K562 (cell line): ENCODE measurements around the gene RAB40B. TPM values are rescaled to one million over a fixed set of nuclear protein-coding genes. Genes with fewer than 3 reads are reported as not detected.

Experiments used
- ATAC-seq: fragments of 200-7000 bp; cut with Tn5 transposase; 3 replicates; pipeline ENCODE4 v1.9.1; 2020; ENCODE audit warnings: moderate library complexity
- BruUV-seq: library from RNA; stranded (reverse); fragments of 400-500 nt; replicated peaks from 2 replicates; lab custom pipeline; 2021; lab: Mats Ljungman, UMichigan
- CTCF ChIA-PET: fragments of 300-600 bp; formaldehyde crosslinking; extraction: SDS; loops from one replicate; lab custom pipeline; 2021; ENCODE audit warnings: low intra/inter-chr PET ratio; lab: Yijun Ruan, JAX
- POLR2A ChIA-PET: fragments of 300-600, 350-650 bp; sonication (Branson Sonifier 250); formaldehyde crosslinking; extraction: SDS; loops from one replicate; lab custom pipeline; 2021; ENCODE audit warnings: antibody characterized with exemption, inconsistent platforms; lab: Yijun Ruan, JAX
- DNase-seq, 4 experiments: peaks; one replicate each; pipeline versions ENCODE4 v3.0.0 to v3.0.0-alpha.2; 2011 to 2018; ENCODE audit warnings: low spot score in 3 of 4, mixed read lengths in 3 of 4; ENCODE audit errors: extremely low read depth in 1 of 4
- FAIRE-seq: peaks from 2 replicates; lab custom pipeline; 2011; peaks lifted over from hg19 to GRCh38; lab: Jason Lieb, UNC
- H2AFZ ChIP-seq: 2 replicates; pipeline ENCODE4 v1.6.0; 2011; ENCODE audit warnings: low read depth, low read length, control low read depth, inconsistent platforms
- H3K27ac ChIP-seq: fragments of 200-600 bp; 3 replicates; pipeline ENCODE4 v1.8.0; 2011; ENCODE audit warnings: low read depth, mild to moderate bottlenecking, control low read depth, inconsistent platforms, low read length, moderate library complexity, mixed read lengths; ENCODE audit errors: extremely low read depth
- H3K27me3 ChIP-seq, 2 experiments: fragments of 300-600 bp in 1 of 2; 2 replicates in 1 of 2; 3 replicates in 1 of 2; pipeline versions ENCODE4 v1.6.0 to v1.8.0; 2011; ENCODE audit warnings: inconsistent platforms in 2 of 2, low read length in 2 of 2, mild to moderate bottlenecking in 1 of 2, mixed read lengths in 1 of 2, moderate library complexity in 1 of 2; ENCODE audit not compliant: control insufficient read depth in 2 of 2, insufficient read depth in 2 of 2
- H3K36me3 ChIP-seq: fragments of 300-600 bp; 3 replicates; pipeline ENCODE4 v1.8.0; 2011; ENCODE audit warnings: mild to moderate bottlenecking, low read length, inconsistent platforms; ENCODE audit not compliant: control insufficient read depth, insufficient read depth
- H3K4me1 ChIP-seq, 2 experiments: fragments of 200-600 bp in 1 of 2; replicated peaks in 1 of 2; 2 replicates in 1 of 2; 3 replicates in 1 of 2; pipeline versions ENCODE4 v1.5.1 to v1.8.0; 2011; ENCODE audit warnings: inconsistent platforms in 2 of 2, low read length in 2 of 2, mild to moderate bottlenecking in 1 of 2, mixed read lengths in 1 of 2, moderate library complexity in 1 of 2; ENCODE audit not compliant: control insufficient read depth in 2 of 2, insufficient read depth in 2 of 2
- H3K4me2 ChIP-seq: 2 replicates; pipeline ENCODE4 v1.6.1; 2011; ENCODE audit warnings: low read length, control low read depth, inconsistent platforms, mixed read lengths; ENCODE audit not compliant: insufficient read depth
- H3K4me3 ChIP-seq: fragments of 200-600 bp; sonication (generic), shearing (Covaris generic); 2 replicates; pipeline ENCODE4 v1.5.1; 2016; ENCODE audit warnings: control low read depth, inconsistent platforms
- H3K79me2 ChIP-seq: fragments of 200-600 bp; 3 replicates; pipeline ENCODE4 v1.8.0; 2011; ENCODE audit warnings: low read length, inconsistent platforms; ENCODE audit not compliant: control insufficient read depth, insufficient read depth
- H3K9ac ChIP-seq, 2 experiments: 2 replicates each; pipeline versions ENCODE4 v1.6.0 to v1.6.1; 2011; ENCODE audit warnings: low read depth in 2 of 2, low read length in 2 of 2, control low read depth in 1 of 2, inconsistent platforms in 1 of 2, mild to moderate bottlenecking in 1 of 2, mixed read lengths in 1 of 2; ENCODE audit not compliant: insufficient read depth in 1 of 2
- H3K9me1 ChIP-seq: one replicate; pipeline ENCODE4 v1.6.0; 2011; ENCODE audit warnings: inconsistent platforms, mild to moderate bottlenecking, low read length, moderate library complexity; ENCODE audit not compliant: control insufficient read depth, insufficient read depth
- H3K9me3 ChIP-seq: replicated peaks from 2 replicates; pipeline ENCODE4 v1.5.1; 2011; ENCODE audit warnings: low read depth, low read length, inconsistent platforms; ENCODE audit not compliant: control insufficient read depth, insufficient read depth
- H4K20me1 ChIP-seq: replicated peaks from 2 replicates; pipeline ENCODE4 v1.6.1; 2011; ENCODE audit warnings: low read length, inconsistent platforms, mixed read lengths; ENCODE audit not compliant: control insufficient read depth, insufficient read depth
- ATF3 ChIP-seq, 2 experiments: fragments of 450-650 bp in 1 of 2; sonication (generic) in 1 of 2; formaldehyde crosslinking in 1 of 2; IDR thresholded peaks in 1 of 2; conservative IDR thresholded peaks in 1 of 2; 2 replicates each; pipeline versions ENCODE4 v1.6.1 to v1.8.1; 2016 to 2023; ENCODE audit warnings: mild to moderate bottlenecking in 2 of 2, moderate library complexity in 2 of 2, inconsistent platforms in 1 of 2, missing genetic modification reagents in 1 of 2
- CHCHD3 ChIP-seq: fragments of 250-450 bp; sonication (Bioruptor Pico); IDR thresholded peaks from 2 replicates; pipeline ENCODE4 v2.1.2; 2022; ENCODE audit warnings: mild to moderate bottlenecking
- DDX20 ChIP-seq: fragments of 450-650 bp; IDR thresholded peaks from 2 replicates; pipeline ENCODE4 v1.6.1; 2016; ENCODE audit warnings: missing genetic modification characterization, low read depth, mild to moderate bottlenecking, missing compliant biosample characterization, moderate library complexity
- FOXP4 ChIP-seq: sonication (generic); formaldehyde crosslinking; IDR thresholded peaks from 2 replicates; pipeline ENCODE4 v1.8.0; 2022; ENCODE audit warnings: mild to moderate bottlenecking, missing genetic modification reagents, borderline replicate concordance
- MCM3 ChIP-seq: fragments of 450-650 bp; IDR thresholded peaks from 2 replicates; pipeline ENCODE4 v1.6.1; 2016
- MCM7 ChIP-seq, 2 experiments: fragments of 450-650 bp; IDR thresholded peaks; 2 replicates each; pipeline ENCODE4 v1.6.1; 2016 to 2018
- MTA3 ChIP-seq: fragments of 450-650 bp; formaldehyde crosslinking; IDR thresholded peaks from 2 replicates; pipeline ENCODE4 v1.6.1; 2017; ENCODE audit warnings: mild to moderate bottlenecking, borderline replicate concordance
- RUNX1 ChIP-seq: sonication (generic); IDR thresholded peaks from 2 replicates; pipeline ENCODE4 v1.6.1; 2016; ENCODE audit warnings: antibody characterized with exemption, low read depth
- SIRT6 ChIP-seq: IDR thresholded peaks from one replicate; pipeline ENCODE4 v1.6.1; 2012; ENCODE audit warnings: low read depth, mild to moderate bottlenecking, control low read depth, inconsistent platforms, low read length, moderate library complexity
- ZNF507 ChIP-seq: conservative IDR thresholded peaks from 2 replicates; pipeline ENCODE4 v1.6.1; 2017; ENCODE audit warnings: missing genetic modification characterization, missing compliant biosample characterization
- ZNF518B ChIP-seq: fragments of 250-450 bp; sonication (Bioruptor Pico); IDR thresholded peaks from 2 replicates; pipeline ENCODE4 v1.5.0; 2021; ENCODE audit warnings: mild to moderate bottlenecking, moderate library complexity
- ZNF780A ChIP-seq: fragments of 250-450 bp; sonication (Bioruptor Pico); IDR thresholded peaks from 2 replicates; pipeline ENCODE4 v1.5.0; 2021; ENCODE audit warnings: mild to moderate bottlenecking
- WGBS: fragments of 100-300 bp; shearing (Covaris generic); methylation state at CpG from one replicate; pipeline ENCODE4 v1.1.6; 2016; ENCODE audit warnings: low coverage, mixed read lengths; ENCODE audit not compliant: insufficient coverage; ENCODE audit errors: missing lambda C conversion rate; 5-methylcytosine and 5-hydroxymethylcytosine counted together
- in situ Hi-C: fragments of 300-500 bp; cut with MboI; formaldehyde crosslinking; loops from 4 replicates; pipeline ENCODE4 v1.15.0; 2018; ENCODE audit warnings: inconsistent platforms, mixed read lengths
- intact Hi-C: fragments of 100-400 bp; cut with micrococcal nuclease; formaldehyde crosslinking; loops from 2 replicates; pipeline ENCODE4 v1.14.2; 2022
- polyA plus RNA-seq, 8 experiments: library from polyadenylated mRNA; depleted of rRNA in 4 of 8; stranded (reverse) in 5 of 8; unstranded in 3 of 8; fragments of >200 nt; fragmentation: Nextera tagmentation in 2 of 8; fragmentation: Illumina TruSeq in 1 of 8; extraction: Ambion mirVana in 2 of 8; extraction: Trizol in 1 of 8; gene quantifications; 2 replicates each; pipeline versions ENCODE4 v1.2.1 to v1.2.3, GENCODE V29; 2011 to 2014; ENCODE audit warnings: inconsistent platforms in 1 of 8, missing spikeins in 1 of 8
- total RNA-seq, 7 experiments: library from RNA; depleted of rRNA in 6 of 7; stranded (reverse); fragments of >200 nt in 6 of 7; fragmentation: Illumina TruSeq in 2 of 7; extraction: Trizol in 2 of 7; gene quantifications; 2 replicates each; pipeline versions ENCODE4 v1.2.1 to v1.2.3, GENCODE V29; 2011 to 2021; ENCODE audit warnings: low replicate concordance in 1 of 7
- TF ChIP-seq, protein P1 (sequence below): fragments of 450-650 bp; formaldehyde crosslinking; IDR thresholded peaks from 2 replicates; pipeline ENCODE4 v1.4.0; 2022; ENCODE audit warnings: missing genetic modification characterization
- TF ChIP-seq, protein P2 (sequence below): fragments of 450-650 bp; formaldehyde crosslinking; IDR thresholded peaks from 2 replicates; pipeline ENCODE4 v1.4.0; 2022; ENCODE audit warnings: missing genetic modification characterization

RAB40B gene
- total and polyA plus RNA-seq, 9 of the 15 experiments (the other 6 are each of a cell fraction or from before 2014, with no cell fraction given) = 0.13 to 4.6 (median 1.4) TPM

DNA sequence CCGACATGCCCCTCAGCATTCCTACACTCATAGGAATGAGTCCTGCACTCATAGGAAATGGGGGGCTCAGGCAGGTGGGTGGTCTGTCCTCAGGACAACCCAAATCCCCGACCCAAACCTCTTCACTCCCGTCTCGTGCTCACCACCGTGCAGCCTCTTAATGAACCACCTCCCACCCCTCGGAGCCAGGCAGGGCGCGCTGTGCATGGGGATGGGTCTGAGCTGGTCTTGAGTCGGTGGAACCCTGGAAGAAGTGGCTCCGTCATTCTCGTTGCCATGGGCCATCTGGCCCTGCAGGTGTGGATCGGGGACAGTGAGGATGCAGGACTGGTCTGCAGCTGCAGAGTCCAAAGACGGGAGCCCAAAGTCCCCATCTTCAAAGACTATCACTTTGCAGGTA lies 6.4 kb upstream of the RAB40B start:
- H3K27ac ChIP-seq = no peak overlapping the region
- peaks cover 3% of the 10 kb centered on the region for H3K9me1 ChIP-seq
- peaks cover 0 to 11% of the 10 kb centered on the region in 2 experiments; a peak in 1 of 5 replicates for H3K27me3 ChIP-seq
- intact Hi-C loops = no loop called here
- peaks cover 0 to 41% of the 10 kb centered on the region in 2 experiments; a peak in 2 of 5 replicates for H3K4me1 ChIP-seq
- ChIA-PET POLR2A (no interaction called here), CTCF (no interaction called here)
- FAIRE-seq (no peak), DNase-seq (no peak), ATAC-seq (no peak)
- H3K4me3 ChIP-seq = no peak overlapping the region
- no peaks in the 10 kb centered on the region for H3K9me3 ChIP-seq
- WGBS = 46% methylated on average over 13 of the region's 13 CpGs
- H3K4me2 ChIP-seq = no peak overlapping the region
- peak overlapping the region in 1 of 2 experiments; percentile 6; a peak in 1 of 4 replicates for H3K9ac ChIP-seq
- H4K20me1 ChIP-seq = 0 out of 2 replicates have a peak, but pooled peaks cover 2% of the 10 kb centered on the region
- in situ Hi-C loops = no loop called here
- BruUV-seq = no TSS peak
- H2AFZ ChIP-seq = no peak overlapping the region
- no peaks in the 10 kb centered on the region for H3K79me2 ChIP-seq
- H3K36me3 ChIP-seq = no peaks in the 10 kb centered on the region
- no peak for TF ChIP-seq MTA3
- no peak for TF ChIP-seq RUNX1
- no peak for TF ChIP-seq MCM7 (IDR thresholded peaks at IDR 0.05)
- TF ChIP-seq SIRT6 = no peak
- TF ChIP-seq, protein P1, sequence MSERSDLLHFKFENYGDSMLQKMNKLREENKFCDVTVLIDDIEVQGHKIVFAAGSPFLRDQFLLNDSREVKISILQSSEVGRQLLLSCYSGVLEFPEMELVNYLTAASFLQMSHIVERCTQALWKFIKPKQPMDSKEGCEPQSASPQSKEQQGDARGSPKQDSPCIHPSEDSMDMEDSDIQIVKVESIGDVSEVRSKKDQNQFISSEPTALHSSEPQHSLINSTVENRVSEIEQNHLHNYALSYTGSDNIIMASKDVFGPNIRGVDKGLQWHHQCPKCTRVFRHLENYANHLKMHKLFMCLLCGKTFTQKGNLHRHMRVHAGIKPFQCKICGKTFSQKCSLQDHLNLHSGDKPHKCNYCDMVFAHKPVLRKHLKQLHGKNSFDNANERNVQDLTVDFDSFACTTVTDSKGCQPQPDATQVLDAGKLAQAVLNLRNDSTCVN (CRISPR knock-in tag) = no peak
- TF ChIP-seq ZNF780A (CRISPR knock-in tag) = no peak
- TF ChIP-seq ZNF507 (tag) = no peak
- no peak for TF ChIP-seq FOXP4 (CRISPR knock-in tag)
- TF ChIP-seq, protein P2, sequence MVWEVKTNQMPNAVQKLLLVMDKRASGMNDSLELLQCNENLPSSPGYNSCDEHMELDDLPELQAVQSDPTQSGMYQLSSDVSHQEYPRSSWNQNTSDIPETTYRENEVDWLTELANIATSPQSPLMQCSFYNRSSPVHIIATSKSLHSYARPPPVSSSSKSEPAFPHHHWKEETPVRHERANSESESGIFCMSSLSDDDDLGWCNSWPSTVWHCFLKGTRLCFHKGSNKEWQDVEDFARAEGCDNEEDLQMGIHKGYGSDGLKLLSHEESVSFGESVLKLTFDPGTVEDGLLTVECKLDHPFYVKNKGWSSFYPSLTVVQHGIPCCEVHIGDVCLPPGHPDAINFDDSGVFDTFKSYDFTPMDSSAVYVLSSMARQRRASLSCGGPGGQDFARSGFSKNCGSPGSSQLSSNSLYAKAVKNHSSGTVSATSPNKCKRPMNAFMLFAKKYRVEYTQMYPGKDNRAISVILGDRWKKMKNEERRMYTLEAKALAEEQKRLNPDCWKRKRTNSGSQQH (CRISPR knock-in tag) = no peak
- TF ChIP-seq MCM3 = no peak
- TF ChIP-seq CHCHD3 (CRISPR knock-in tag) = no peak
- TF ChIP-seq ATF3 (IDR thresholded peaks at IDR 0.05) = no peak
- TF ChIP-seq ATF3 (CRISPR knock-in tag; conservative IDR thresholded peaks at IDR 0.05) = no peak
- no peak for TF ChIP-seq DDX20 (tag)
- no peak for TF ChIP-seq ZNF518B (CRISPR knock-in tag)
